Erythroblast (primary cell): ENCODE data around the gene SPOP.

Experiments
- GATA1 ChIP-seq: IDR thresholded peaks from 2 replicates; pipeline ENCODE4 v1.6.1; 2011; ENCODE audit warnings: low read depth, mild to moderate bottlenecking, control low read depth, low read length, moderate library complexity
- POLR2A ChIP-seq: IDR thresholded peaks from 2 replicates; pipeline ENCODE4 v1.6.1; 2011; ENCODE audit warnings: mild to moderate bottlenecking, low read length

DNA sequence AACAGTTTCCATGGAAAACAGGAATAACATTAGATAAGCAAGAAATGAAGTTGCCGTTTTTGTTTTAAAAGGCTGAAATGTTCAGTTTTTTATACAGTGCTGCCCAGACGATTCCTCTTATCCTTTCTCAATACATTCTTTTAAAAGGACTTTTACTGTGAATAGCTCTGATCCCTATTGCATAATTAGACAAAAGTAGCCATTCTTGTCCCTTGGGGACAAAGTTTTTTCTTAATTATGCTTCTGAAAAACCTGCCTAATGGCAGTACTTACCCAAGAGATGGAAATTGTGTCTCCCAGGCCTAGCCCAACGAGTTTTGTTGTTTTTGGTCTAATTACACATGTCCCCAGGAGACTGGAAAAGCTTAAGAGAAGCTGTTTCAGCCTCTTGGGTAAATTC, 74.7 kb downstream of the SPOP start:
- TF ChIP-seq POLR2A (no peak), GATA1 (no peak)
